PC-3 (cell line): ENCODE measurements around the gene SYK. TPM values are rescaled to one million over a fixed set of nuclear protein-coding genes. Genes with fewer than 3 reads are reported as not detected.

Experiments
- ATAC-seq: fragments of 200-7000 bp; cut with Tn5 transposase; 2 replicates; pipeline ENCODE4 v1.9.1; 2020; ENCODE audit warnings: mild to moderate bottlenecking, moderate library complexity
- BruUV-seq: library from RNA; stranded (reverse); fragments of 400-500 nt; replicated peaks from 2 replicates; lab custom pipeline; 2021; lab: Mats Ljungman, UMichigan
- CTCF ChIA-PET: fragments of 300-600 bp; sonication (Branson Sonifier 250); formaldehyde crosslinking; loops from one replicate; lab custom pipeline; 2022; ENCODE audit warnings: antibody characterized with exemption; lab: Charles Lee
- POLR2A ChIA-PET: fragments of 300-600 bp; sonication (Branson Sonifier 250); formaldehyde crosslinking; loops from one replicate; lab custom pipeline; 2022; ENCODE audit warnings: antibody characterized with exemption; ENCODE audit not compliant: unreplicated experiment; lab: Charles Lee
- DNase-seq: peaks from one replicate; pipeline ENCODE4 v3.0.0-alpha.2; 2015
- H2AFZ ChIP-seq: fragments of 300-600 bp; sonication (generic); 2 replicates; pipeline ENCODE4 v1.6.0; 2016; ENCODE audit warnings: antibody characterized with exemption, low read length
- H3F3A ChIP-seq: fragments of 300-600 bp; sonication (generic); one replicate; pipeline ENCODE4 v1.6.0; 2017; ENCODE audit warnings: antibody characterized with exemption, low read length, control low read depth, mild to moderate bottlenecking; ENCODE audit not compliant: unreplicated experiment
- H3K27ac ChIP-seq: fragments of 300-600 bp; sonication (generic); 2 replicates; pipeline ENCODE4 v1.5.1; 2016; ENCODE audit warnings: mild to moderate bottlenecking, low read length
- H3K27me3 ChIP-seq: fragments of 300-600 bp; sonication (generic); 2 replicates; pipeline ENCODE4 v1.6.1; 2016; ENCODE audit warnings: low read length, mixed read lengths
- H3K36me3 ChIP-seq: fragments of 300-600 bp; sonication (generic); 2 replicates; pipeline ENCODE4 v1.6.1; 2016; ENCODE audit warnings: low read depth, mixed run types, low read length, mixed read lengths
- H3K4me1 ChIP-seq: fragments of 300-600 bp; sonication (generic); 2 replicates; pipeline ENCODE4 v1.5.1; 2016; ENCODE audit warnings: low read length; ENCODE audit not compliant: insufficient read depth
- H3K4me2 ChIP-seq: fragments of 300-600 bp; sonication (generic); 2 replicates; pipeline ENCODE4 v1.6.0; 2016; ENCODE audit warnings: low read length
- H3K4me3 ChIP-seq: fragments of 300-600 bp; sonication (generic); 2 replicates; pipeline ENCODE4 v1.5.1; 2016; ENCODE audit warnings: mild to moderate bottlenecking, low read length, mixed read lengths
- H3K79me2 ChIP-seq: fragments of 300-600 bp; sonication (generic); 2 replicates; pipeline ENCODE4 v1.6.1; 2017; ENCODE audit warnings: low read length, mixed read lengths
- H3K9ac ChIP-seq: fragments of 300-600 bp; sonication (generic); 2 replicates; pipeline ENCODE4 v1.6.0; 2016; ENCODE audit warnings: mild to moderate bottlenecking, low read length
- H3K9me2 ChIP-seq: fragments of 300-600 bp; sonication (generic); replicated peaks from 2 replicates; pipeline ENCODE4 v1.6.1; 2016; ENCODE audit warnings: mixed run types, low read length, mixed read lengths
- H3K9me3 ChIP-seq: fragments of 300-600 bp; sonication (generic); 2 replicates; pipeline ENCODE4 v1.6.1; 2016; ENCODE audit warnings: low read length, mixed read lengths
- H4K20me1 ChIP-seq: fragments of 300-600 bp; sonication (generic); 2 replicates; pipeline ENCODE4 v1.6.1; 2016; ENCODE audit warnings: low read length, mixed read lengths
- CTCF ChIP-seq: fragments of 300-600 bp; sonication (generic); conservative IDR thresholded peaks from 2 replicates; pipeline ENCODE4 v1.5.1; 2017; ENCODE audit warnings: antibody characterized with exemption, low read depth, mild to moderate bottlenecking, low read length
- EZH2 ChIP-seq: fragments of 300-600 bp; sonication (generic); IDR thresholded peaks from one replicate; pipeline ENCODE4 v1.6.1; 2017; ENCODE audit warnings: antibody characterized with exemption, mild to moderate bottlenecking, low read length; ENCODE audit not compliant: unreplicated experiment
- EZH2phosphoT487 ChIP-seq: fragments of 300-600 bp; sonication (generic); IDR thresholded peaks from 2 replicates; pipeline ENCODE4 v1.6.1; 2018; ENCODE audit warnings: mild to moderate bottlenecking, antibody characterized with exemption, low read length, borderline replicate concordance
- intact Hi-C: fragments of 100-400 bp; cut with micrococcal nuclease; formaldehyde crosslinking; loops from 2 replicates; pipeline ENCODE4 v1.9.0; 2023
- total RNA-seq: library from RNA; depleted of rRNA; stranded (reverse); fragments of >200 nt; gene quantifications from 2 replicates; pipeline ENCODE4 v1.2.3, GENCODE V29; 2014

The SYK gene
- total RNA-seq, 1 experiment from 2014 or later = 12.9 TPM

DNA sequence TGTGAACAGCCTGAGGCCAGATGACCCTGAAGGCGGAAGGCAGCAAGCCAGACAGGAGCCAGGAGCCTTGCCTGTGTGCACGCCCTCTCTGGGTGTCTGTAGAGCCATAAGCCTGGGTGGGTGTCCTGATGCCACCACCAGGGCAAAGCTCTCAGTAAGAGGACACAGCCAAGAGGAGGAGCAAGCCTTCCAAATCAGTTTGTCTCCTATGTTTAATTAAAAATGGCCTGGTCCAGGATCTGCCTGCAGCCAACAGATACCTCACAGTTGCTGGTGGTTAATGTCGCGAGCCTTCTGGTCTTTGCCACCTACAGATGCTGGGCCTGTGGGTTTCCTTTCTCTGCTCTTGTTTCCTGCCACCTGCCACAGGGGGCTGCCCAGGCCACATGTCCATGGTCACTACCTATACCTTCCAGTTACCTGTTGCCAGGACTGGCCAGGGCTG, 56.9 kb downstream of the SYK start:
- no peak for ATAC-seq
- no peaks in the 10 kb centered on the region for H3F3A ChIP-seq
- no peak overlapping the region for H3K4me3 ChIP-seq
- POLR2A ChIA-PET = no interaction called here
- no peaks in the 10 kb centered on the region for H3K27me3 ChIP-seq
- no peak for TF ChIP-seq EZH2
- TF ChIP-seq EZH2phosphoT487 = no peak
- no peak for TF ChIP-seq CTCF
- no peaks in the 10 kb centered on the region for H3K9me3 ChIP-seq
- H2AFZ ChIP-seq = no peak overlapping the region
- DNase-seq = no peak
- intact Hi-C loops = no loop called here
- H3K27ac ChIP-seq = no peak overlapping the region
- no peaks in the 10 kb centered on the region for H3K9me2 ChIP-seq
- H3K4me1 ChIP-seq = peaks cover 25% of the 10 kb centered on the region
- BruUV-seq = no TSS peak
- H3K9ac ChIP-seq = no peak overlapping the region
- CTCF ChIA-PET = no interaction called here
- H4K20me1 ChIP-seq = no peaks in the 10 kb centered on the region
- H3K79me2 ChIP-seq = no peaks in the 10 kb centered on the region
- H3K36me3 ChIP-seq = no peaks in the 10 kb centered on the region
- H3K4me2 ChIP-seq = no peak overlapping the region

DNA sequence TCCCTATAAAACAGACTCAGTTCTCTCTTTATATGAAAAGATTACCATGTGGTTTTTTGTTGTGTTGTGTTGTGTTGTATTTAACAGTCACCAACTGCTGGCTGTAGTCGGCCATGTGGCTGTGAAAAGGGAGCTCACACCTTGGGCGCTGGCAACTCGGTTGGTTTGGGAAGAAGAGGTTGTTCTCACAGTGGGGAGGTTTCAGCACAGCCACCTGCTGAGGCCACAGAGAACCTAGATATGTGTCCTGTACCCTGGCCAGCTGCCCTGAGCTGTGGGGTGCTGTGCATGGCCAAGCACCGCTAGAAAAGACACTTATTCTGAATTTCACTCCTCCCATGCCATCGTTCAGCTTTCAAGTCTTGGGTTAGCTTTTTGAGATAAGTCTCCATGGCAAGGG, 58.8 kb downstream of the SYK start:
- ChIA-PET CTCF (no interaction called here), POLR2A (no interaction called here)
- intact Hi-C loops = no loop called here
- no peaks in the 10 kb centered on the region for H3K9me2 ChIP-seq
- H3K27me3 ChIP-seq = no peaks in the 10 kb centered on the region
- no peak for TF ChIP-seq CTCF
- H3K27ac ChIP-seq = no peak overlapping the region
- peaks cover 10% of the 10 kb centered on the region; the same call in 1 of the 2 replicates for H3K4me1 ChIP-seq
- H3K4me2 ChIP-seq = no peak overlapping the region
- H3K4me3 ChIP-seq = no peak overlapping the region
- no peak overlapping the region for H3K9ac ChIP-seq
- no TSS peak for BruUV-seq
- ATAC-seq = no peak
- H3K9me3 ChIP-seq = no peaks in the 10 kb centered on the region
- no peaks in the 10 kb centered on the region for H4K20me1 ChIP-seq
- H3K79me2 ChIP-seq = no peaks in the 10 kb centered on the region
- H3F3A ChIP-seq = no peaks in the 10 kb centered on the region
- no peak for DNase-seq
- H3K36me3 ChIP-seq = no peaks in the 10 kb centered on the region
- no peak overlapping the region for H2AFZ ChIP-seq

GRCh38 chr9:90860826-90861225, 59.2 kb downstream of the SYK start:
- Histone ChIP-seq H3K4me2 (no peak overlapping the region), H3K9me3 (no peaks in the 10 kb centered on the region), H3K4me3 (no peak overlapping the region), H3K27me3 (no peaks in the 10 kb centered on the region), H3K27ac (no peak overlapping the region), H3K4me1 (0 out of 2 replicates have a peak, but pooled peaks cover 6% of the 10 kb centered on the region), H2AFZ (no peak overlapping the region), H4K20me1 (no peaks in the 10 kb centered on the region), H3K36me3 (no peaks in the 10 kb centered on the region), H3F3A (no peaks in the 10 kb centered on the region), H3K9ac (no peak overlapping the region), H3K79me2 (no peaks in the 10 kb centered on the region), H3K9me2 (no peaks in the 10 kb centered on the region)
- no peak for DNase-seq
- BruUV-seq = no TSS peak
- TF ChIP-seq EZH2phosphoT487 = no peak
- TF ChIP-seq EZH2 = no peak
- TF ChIP-seq CTCF = no peak
- ChIA-PET CTCF (no interaction called here), POLR2A (no interaction called here)
- intact Hi-C loops = no loop called here
- no peak for ATAC-seq
